Measurements from ENCODE around the gene GTF2IRD1. TPM values are rescaled to one million over a fixed set of nuclear protein-coding genes. Genes with fewer than 3 reads are reported as not detected.

GTF2IRD1 gene
- total and polyA plus RNA-seq, 2 of the 13 experiments (the other 11 are each of a cell fraction or from before 2014, with no cell fraction given): 16.5 to 26.7 TPM

DNA sequence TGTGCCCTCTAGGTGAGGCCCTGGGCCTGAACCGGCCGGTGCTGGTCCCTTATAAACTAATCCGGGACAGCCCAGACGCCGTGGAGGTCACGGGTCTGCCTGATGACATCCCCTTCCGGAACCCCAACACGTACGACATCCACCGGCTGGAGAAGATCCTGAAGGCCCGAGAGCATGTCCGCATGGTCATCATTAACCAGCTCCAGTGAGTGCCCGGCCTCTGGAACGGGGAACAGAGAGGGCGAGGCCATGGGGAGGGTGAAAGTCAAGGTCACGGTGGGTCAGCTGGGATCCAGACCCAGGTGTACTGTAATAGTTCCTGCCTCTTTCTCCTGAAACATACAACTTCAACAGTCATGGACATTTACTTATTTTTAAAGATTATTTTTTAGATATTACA lies 137.1 kb downstream of the GTF2IRD1 start:
- no TSS peak for BruUV-seq (replicated peaks)
- Histone ChIP-seq H3K9me3 (ENCODE audit: low read length) (no peaks in the 10 kb centered on the region), H3K4me1 (ENCODE audit: insufficient read depth, low read length) (peaks cover 20% of the 10 kb centered on the region), H3K4me2 (ENCODE audit: low read depth, low read length) (no peak overlapping the region), H4K20me1 (ENCODE audit: insufficient read depth, low read length) (no peaks in the 10 kb centered on the region), H2AFZ (ENCODE audit: low read length) (no peak overlapping the region), H3K27ac (ENCODE audit: extremely low read length, insufficient read depth, low read length) (no peak overlapping the region), H3K79me2 (ENCODE audit: insufficient read depth, low read length) (no peaks in the 10 kb centered on the region), H3K36me3 (replicated peaks in 1 of 2; ENCODE audit: control insufficient read depth in 1 of 2, insufficient read depth in 2 of 2, low read length in 2 of 2) (peaks cover 6 to 13% of the 10 kb centered on the region in 2 experiments), H3K27me3 (ENCODE audit: control insufficient read depth in 1 of 2, insufficient read depth in 2 of 2, low read length in 2 of 2) (no peaks in the 10 kb centered on the region), H3K4me3 (replicated peaks in 1 of 3; ENCODE audit: insufficient read depth in 1 of 3, low read depth in 2 of 3, low read length in 3 of 3) (no peak overlapping the region), H3K9ac (ENCODE audit: insufficient read depth, low read depth, low read length) (no peak overlapping the region)
- in situ Hi-C loops (cut with HindIII; ENCODE audit: extremely low pct_ligation_motif_present, low pct_unique_long_range_greater_than_20kb): no loop called here
- DNase-seq (ENCODE audit: low spot score) (no peak), FAIRE-seq (no peak), ATAC-seq (no peak; the same call in 2 of the 3 replicates)
- WGBS (ENCODE audit: low lambda C conversion rate): 88% methylated on average over 14 of the region's 16 CpGs
- POLR2A ChIA-PET: interaction anchor here (1.6 kb wide), 1 partner anchor 10 kb away, joined by 4 read pairs; no protein-coding TSS in a partner anchor
- intact Hi-C loops (cut with micrococcal nuclease; ENCODE audit: unreplicated experiment): no loop called here
- CTCF ChIA-PET (ENCODE audit: low intra/inter-chr PET ratio, low total read pairs): no interaction called here
- TF ChIP-seq ERF (CRISPR knock-in tag; IDR thresholded peaks at IDR 0.05): no peak
- 0 out of 2 replicates have a peak, but pooled peaks have one; percentile 19 for TF ChIP-seq RARA (CRISPR knock-in tag; IDR thresholded peaks at IDR 0.05)
- TF ChIP-seq, protein P1, sequence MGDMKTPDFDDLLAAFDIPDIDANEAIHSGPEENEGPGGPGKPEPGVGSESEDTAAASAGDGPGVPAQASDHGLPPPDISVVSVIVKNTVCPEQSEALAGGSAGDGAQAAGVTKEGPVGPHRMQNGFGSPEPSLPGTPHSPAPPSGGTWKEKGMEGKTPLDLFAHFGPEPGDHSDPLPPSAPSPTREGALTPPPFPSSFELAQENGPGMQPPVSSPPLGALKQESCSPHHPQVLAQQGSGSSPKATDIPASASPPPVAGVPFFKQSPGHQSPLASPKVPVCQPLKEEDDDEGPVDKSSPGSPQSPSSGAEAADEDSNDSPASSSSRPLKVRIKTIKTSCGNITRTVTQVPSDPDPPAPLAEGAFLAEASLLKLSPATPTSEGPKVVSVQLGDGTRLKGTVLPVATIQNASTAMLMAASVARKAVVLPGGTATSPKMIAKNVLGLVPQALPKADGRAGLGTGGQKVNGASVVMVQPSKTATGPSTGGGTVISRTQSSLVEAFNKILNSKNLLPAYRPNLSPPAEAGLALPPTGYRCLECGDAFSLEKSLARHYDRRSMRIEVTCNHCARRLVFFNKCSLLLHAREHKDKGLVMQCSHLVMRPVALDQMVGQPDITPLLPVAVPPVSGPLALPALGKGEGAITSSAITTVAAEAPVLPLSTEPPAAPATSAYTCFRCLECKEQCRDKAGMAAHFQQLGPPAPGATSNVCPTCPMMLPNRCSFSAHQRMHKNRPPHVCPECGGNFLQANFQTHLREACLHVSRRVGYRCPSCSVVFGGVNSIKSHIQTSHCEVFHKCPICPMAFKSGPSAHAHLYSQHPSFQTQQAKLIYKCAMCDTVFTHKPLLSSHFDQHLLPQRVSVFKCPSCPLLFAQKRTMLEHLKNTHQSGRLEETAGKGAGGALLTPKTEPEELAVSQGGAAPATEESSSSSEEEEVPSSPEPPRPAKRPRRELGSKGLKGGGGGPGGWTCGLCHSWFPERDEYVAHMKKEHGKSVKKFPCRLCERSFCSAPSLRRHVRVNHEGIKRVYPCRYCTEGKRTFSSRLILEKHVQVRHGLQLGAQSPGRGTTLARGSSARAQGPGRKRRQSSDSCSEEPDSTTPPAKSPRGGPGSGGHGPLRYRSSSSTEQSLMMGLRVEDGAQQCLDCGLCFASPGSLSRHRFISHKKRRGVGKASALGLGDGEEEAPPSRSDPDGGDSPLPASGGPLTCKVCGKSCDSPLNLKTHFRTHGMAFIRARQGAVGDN (CRISPR knock-in tag; IDR thresholded peaks at IDR 0.05): peak; percentile 39

DNA sequence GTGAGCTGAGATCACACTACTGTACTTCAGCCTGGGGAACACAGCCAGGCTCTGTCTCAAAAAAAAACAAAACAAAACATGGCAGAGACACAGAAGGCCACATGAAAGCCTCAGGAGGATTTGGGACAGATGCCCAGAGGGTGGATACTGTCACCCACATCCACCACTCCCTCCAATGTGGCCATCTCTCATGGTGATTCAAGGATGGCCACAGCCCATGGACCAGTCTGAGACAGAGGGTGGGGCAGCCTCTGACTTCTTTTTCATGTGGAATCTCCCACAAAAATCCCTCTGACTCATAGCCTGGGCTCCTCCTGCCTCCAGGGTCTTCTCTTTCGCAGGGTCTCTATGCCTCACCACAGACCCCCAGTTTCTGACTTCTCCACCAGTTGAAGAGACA lies 144.9 kb downstream of the GTF2IRD1 start:
- 94% methylated on average over 1 of the region's 1 CpG for WGBS (ENCODE audit: low lambda C conversion rate)
- no peak for FAIRE-seq
- TF ChIP-seq PHF8 (CRISPR knock-in tag; IDR thresholded peaks at IDR 0.05) (no peak), IKZF1 (IDR thresholded peaks at IDR 0.05) (no peak), FOXK1 (CRISPR knock-in tag; IDR thresholded peaks at IDR 0.05; ENCODE audit: borderline replicate concordance, low read depth) (no peak), JARID2 (CRISPR knock-in tag; IDR thresholded peaks at IDR 0.05; ENCODE audit: insufficient replicate concordance) (no peak), MIER2 (CRISPR knock-in tag; IDR thresholded peaks at IDR 0.05) (no peak), ZNF546 (CRISPR knock-in tag; conservative IDR thresholded peaks at IDR 0.05) (no peak), SP5 (CRISPR knock-in tag; IDR thresholded peaks at IDR 0.05; ENCODE audit: borderline replicate concordance, low read depth) (no peak)
- TF ChIP-seq, protein P2, sequence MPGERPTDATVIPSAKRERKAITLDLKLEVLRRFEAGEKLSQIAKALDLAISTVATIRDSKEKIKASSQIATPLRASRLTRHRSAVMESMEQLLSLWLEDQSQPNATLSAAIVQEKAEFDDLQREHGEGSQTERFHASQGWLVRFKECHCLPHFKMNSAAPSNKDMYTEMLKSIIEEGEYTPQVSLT (CRISPR knock-in tag; IDR thresholded peaks at IDR 0.05; ENCODE audit: borderline replicate concordance, low read depth): no peak

More for the DNA sequence above, 144.9 kb downstream of the GTF2IRD1 start:
- no TSS peak for BruUV-seq (replicated peaks)
- H3K9ac ChIP-seq (ENCODE audit: insufficient read depth, low read depth, low read length): no peak overlapping the region
- no peaks in the 10 kb centered on the region for H3K4me1 ChIP-seq (ENCODE audit: insufficient read depth, low read length)
- no peak overlapping the region for H2AFZ ChIP-seq (ENCODE audit: low read length)
- peaks cover 6 to 37% of the 10 kb centered on the region in 2 experiments; a peak in 4 of 5 replicates for H3K36me3 ChIP-seq (replicated peaks in 1 of 2; ENCODE audit: control insufficient read depth in 1 of 2, insufficient read depth in 2 of 2, low read length in 2 of 2)
- intact Hi-C loops (cut with micrococcal nuclease; ENCODE audit: unreplicated experiment) (no loop called here), in situ Hi-C loops (cut with HindIII; ENCODE audit: extremely low pct_ligation_motif_present, low pct_unique_long_range_greater_than_20kb) (no loop called here)
- H3K9me3 ChIP-seq (ENCODE audit: low read length): no peaks in the 10 kb centered on the region
- no peaks in the 10 kb centered on the region for H4K20me1 ChIP-seq (ENCODE audit: insufficient read depth, low read length)
- H3K27ac ChIP-seq (ENCODE audit: extremely low read length, insufficient read depth, low read length): no peak overlapping the region
- no peak overlapping the region for H3K4me2 ChIP-seq (ENCODE audit: low read depth, low read length)
- H3K4me3 ChIP-seq (replicated peaks in 1 of 3; ENCODE audit: insufficient read depth in 1 of 3, low read depth in 2 of 3, low read length in 3 of 3): no peak overlapping the region
- DNase-seq (ENCODE audit: low spot score) (no peak), ATAC-seq (no peak)
- no peaks in the 10 kb centered on the region for H3K27me3 ChIP-seq (ENCODE audit: control insufficient read depth in 1 of 2, insufficient read depth in 2 of 2, low read length in 2 of 2)
- ChIA-PET CTCF (ENCODE audit: low intra/inter-chr PET ratio, low total read pairs) (no interaction called here), POLR2A (interaction anchor here (1.0 kb wide), 1 partner anchor 19 kb away, joined by 3 read pairs; no protein-coding TSS in a partner anchor)
- H3K79me2 ChIP-seq (ENCODE audit: insufficient read depth, low read length): no peaks in the 10 kb centered on the region
